HG02943 (cell line): ENCODE results near the gene OR51F2.
"Not testable (repeated sequence)": the region's sequence is repeated elsewhere in the genome, so short reads cannot be mapped to it uniquely, and the experiment has no call there.

ENCODE experiments used
- ATAC-seq: cut with Tn5 transposase; IDR thresholded peaks from one replicate; pipeline ENCODE4 v1.9.1; 2021; ENCODE audit warnings: mild to moderate bottlenecking, low read depth, moderate library complexity; ENCODE audit not compliant: unreplicated experiment

OR51F2 gene

GRCh38 chr11:4821021-4821420 lies at the start of gene OR51F2:
OR51F2 (plus strand) TSS chr11:4821321; CDS start chr11:4821422, 101 bp downstream.
- no peak for ATAC-seq

GRCh38 chr11:4782454-4782853 lies 38.7 kb upstream of the OR51F2 start:
- ATAC-seq: no peak

GRCh38 chr11:4797206-4797605 lies 23.9 kb upstream of the OR51F2 start:
- ATAC-seq: no peak

- no peak for ATAC-seq
These were observed 22.5 kb upstream of the OR51F2 start for GRCh38 chr11:4798427-4799183.

GRCh38 chr11:4801316-4801715 lies 19.8 kb upstream of the OR51F2 start:
- not testable (repeated sequence) for ATAC-seq

- no peak for ATAC-seq
These were observed 16.8 kb upstream of the OR51F2 start, which contains the start of gene OR52R1 for GRCh38 chr11:4804280-4804679. OR52R1 (minus strand) TSS chr11:4804380; CDS start chr11:4804380, 0 bp downstream.

- no peak for ATAC-seq
These were observed 12.6 kb upstream of the OR51F2 start for GRCh38 chr11:4808476-4808875.

- ATAC-seq: no peak
These were observed 11.9 kb upstream of the OR51F2 start for GRCh38 chr11:4809246-4809645.

- ATAC-seq: no peak
These were observed 4.0 kb downstream of the OR51F2 start for GRCh38 chr11:4825132-4825531.

- ATAC-seq: no peak
These were observed 5.3 kb downstream of the OR51F2 start for GRCh38 chr11:4826425-4826824.

GRCh38 chr11:4830346-4830745 lies 9.2 kb downstream of the OR51F2 start:
- ATAC-seq: no peak

- ATAC-seq: no peak
These were observed 9.8 kb downstream of the OR51F2 start for GRCh38 chr11:4830909-4831308.

GRCh38 chr11:4839851-4840549 lies 18.9 kb downstream of the OR51F2 start:
- ATAC-seq: no peak

GRCh38 chr11:4848908-4849532 lies 27.9 kb downstream of the OR51F2 start, which contains the start of gene OR51S1:
OR51S1 (minus strand) TSS chr11:4849208; CDS start chr11:4849208, 0 bp downstream.
- no peak for ATAC-seq

- no peak for ATAC-seq
These were observed 29.9 kb downstream of the OR51F2 start for GRCh38 chr11:4851033-4851432.

- ATAC-seq: not testable (repeated sequence)
These were observed 33.2 kb downstream of the OR51F2 start for GRCh38 chr11:4854286-4854685.

- no peak for ATAC-seq
These were observed 41.5 kb downstream of the OR51F2 start for GRCh38 chr11:4862447-4863236.

- no peak for ATAC-seq
These were observed 42.8 kb downstream of the OR51F2 start for GRCh38 chr11:4863876-4864275.

GRCh38 chr11:4865855-4866254 lies 44.7 kb downstream of the OR51F2 start:
- ATAC-seq: no peak
